WTC11 (cell line): ENCODE results near the gene FCRL5. TPM values are rescaled to one million over a fixed set of nuclear protein-coding genes. Genes with fewer than 3 reads are reported as not detected.

Experiments used
- ATAC-seq: fragments of 200-7000 bp; cut with Tn5 transposase; 2 replicates; pipeline ENCODE4 v1.10.0; 2021; ENCODE audit warnings: mild to moderate bottlenecking, moderate library complexity
- CTCF ChIA-PET: fragments of 300-600 bp; sonication (Branson Sonifier 250); formaldehyde crosslinking; loops from one replicate; lab custom pipeline; 2021; ENCODE audit warnings: antibody characterized with exemption; lab: Charles Lee
- POLR2A ChIA-PET: fragments of 350-600 bp; sonication (Branson Sonifier 250); formaldehyde crosslinking; loops from one replicate; lab custom pipeline; 2021; ENCODE audit warnings: antibody characterized with exemption; lab: Charles Lee
- DNase-seq: peaks from one replicate; pipeline ENCODE4 v3.0.0; 2021; ENCODE audit warnings: low spot score
- H3K27ac Mint-ChIP-seq: 2 replicates; pipeline ENCODE4 v1.8.0; 2021; ENCODE audit warnings: mixed read lengths
- H3K27me3 Mint-ChIP-seq: 2 replicates; pipeline ENCODE4 v1.8.0; 2021; ENCODE audit warnings: low read depth, mild to moderate bottlenecking, moderate library complexity, mixed read lengths
- H3K36me3 Mint-ChIP-seq: 2 replicates; pipeline ENCODE4 v1.8.0; 2021; ENCODE audit warnings: mixed read lengths
- H3K4me1 Mint-ChIP-seq: 2 replicates; pipeline ENCODE4 v1.8.0; 2022; ENCODE audit warnings: mixed read lengths
- H3K4me3 Mint-ChIP-seq: 2 replicates; pipeline ENCODE4 v1.8.0; 2021; ENCODE audit warnings: mild to moderate bottlenecking, moderate library complexity, mixed read lengths
- H3K9me3 Mint-ChIP-seq: 2 replicates; pipeline ENCODE4 v1.8.0; 2021; ENCODE audit warnings: mixed read lengths
- CREB1 ChIP-seq: sonication (generic); formaldehyde crosslinking; IDR thresholded peaks from 2 replicates; pipeline ENCODE4 v1.8.0; 2023; ENCODE audit warnings: mild to moderate bottlenecking, missing genetic modification reagents
- ESRRA ChIP-seq: sonication (generic); formaldehyde crosslinking; IDR thresholded peaks from 2 replicates; pipeline ENCODE4 v1.8.1; 2022; ENCODE audit warnings: mild to moderate bottlenecking, missing genetic modification reagents, borderline replicate concordance
- MYBL2 ChIP-seq: sonication (generic); formaldehyde crosslinking; IDR thresholded peaks from 2 replicates; pipeline ENCODE4 v1.8.1; 2023; ENCODE audit warnings: mild to moderate bottlenecking, moderate library complexity, missing genetic modification reagents
- RORB ChIP-seq: fragments of 250-450 bp; sonication (Bioruptor Pico); IDR thresholded peaks from 2 replicates; pipeline ENCODE4 v1.9.0; 2021; ENCODE audit warnings: mild to moderate bottlenecking
- SOX15 ChIP-seq: fragments of 250-450 bp; sonication (Bioruptor Pico); IDR thresholded peaks from 2 replicates; pipeline ENCODE4 v1.9.0; 2021; ENCODE audit warnings: mild to moderate bottlenecking
- SP1 ChIP-seq: sonication (generic); formaldehyde crosslinking; conservative IDR thresholded peaks from 2 replicates; pipeline ENCODE4 v1.8.1; 2022; ENCODE audit warnings: missing genetic modification reagents
- ZBTB43 ChIP-seq: sonication (generic); formaldehyde crosslinking; IDR thresholded peaks from 2 replicates; pipeline ENCODE4 v1.8.1; 2023; ENCODE audit warnings: mild to moderate bottlenecking, missing genetic modification reagents
- ZNF121 ChIP-seq: sonication (generic); formaldehyde crosslinking; IDR thresholded peaks from 2 replicates; pipeline ENCODE4 v1.8.0; 2023; ENCODE audit warnings: missing genetic modification reagents
- ZNF423 ChIP-seq: fragments of 250-450 bp; sonication (Bioruptor Pico); IDR thresholded peaks from 2 replicates; pipeline ENCODE4 v2.1.2; 2022; ENCODE audit warnings: mild to moderate bottlenecking, moderate library complexity
- ZNF425 ChIP-seq: fragments of 250-450 bp; sonication (Bioruptor Pico); conservative IDR thresholded peaks from 2 replicates; pipeline ENCODE4 v1.9.0; 2021; ENCODE audit warnings: mild to moderate bottlenecking
- ZNF671 ChIP-seq: fragments of 250-450 bp; sonication (Bioruptor Pico); IDR thresholded peaks from 2 replicates; pipeline ENCODE4 v1.8.0; 2021; ENCODE audit warnings: mild to moderate bottlenecking
- total RNA-seq: library from RNA; stranded (reverse); gene quantifications from 3 replicates; pipeline ENCODE4 v1.2.3, GENCODE V29; 2021
- TF ChIP-seq, protein P1 (sequence below): fragments of 250-450 bp; sonication (Bioruptor Pico); IDR thresholded peaks from 2 replicates; pipeline ENCODE4 v1.9.0; 2021; ENCODE audit warnings: mild to moderate bottlenecking, borderline replicate concordance
- TF ChIP-seq, protein P2 (sequence below): fragments of 200-600 bp; IDR thresholded peaks from 2 replicates; pipeline ENCODE4 v1.8.0; 2022; ENCODE audit warnings: antibody characterized with exemption

The FCRL5 gene
- total RNA-seq, 1 experiment from 2014 or later, result 0.70 TPM

GRCh38 chr1:157497987-157498735 is 54.2 kb downstream of the FCRL5 start:
- no peak overlapping the region for H3K4me3 Mint-ChIP-seq
- TF ChIP-seq SOX15 (CRISPR knock-in tag) (no peak), ZNF423 (no peak), RORB (CRISPR knock-in tag) (no peak), ZNF425 (CRISPR knock-in tag) (no peak), MYBL2 (CRISPR knock-in tag) (no peak), ZNF671 (no peak)
- TF ChIP-seq, protein P1, sequence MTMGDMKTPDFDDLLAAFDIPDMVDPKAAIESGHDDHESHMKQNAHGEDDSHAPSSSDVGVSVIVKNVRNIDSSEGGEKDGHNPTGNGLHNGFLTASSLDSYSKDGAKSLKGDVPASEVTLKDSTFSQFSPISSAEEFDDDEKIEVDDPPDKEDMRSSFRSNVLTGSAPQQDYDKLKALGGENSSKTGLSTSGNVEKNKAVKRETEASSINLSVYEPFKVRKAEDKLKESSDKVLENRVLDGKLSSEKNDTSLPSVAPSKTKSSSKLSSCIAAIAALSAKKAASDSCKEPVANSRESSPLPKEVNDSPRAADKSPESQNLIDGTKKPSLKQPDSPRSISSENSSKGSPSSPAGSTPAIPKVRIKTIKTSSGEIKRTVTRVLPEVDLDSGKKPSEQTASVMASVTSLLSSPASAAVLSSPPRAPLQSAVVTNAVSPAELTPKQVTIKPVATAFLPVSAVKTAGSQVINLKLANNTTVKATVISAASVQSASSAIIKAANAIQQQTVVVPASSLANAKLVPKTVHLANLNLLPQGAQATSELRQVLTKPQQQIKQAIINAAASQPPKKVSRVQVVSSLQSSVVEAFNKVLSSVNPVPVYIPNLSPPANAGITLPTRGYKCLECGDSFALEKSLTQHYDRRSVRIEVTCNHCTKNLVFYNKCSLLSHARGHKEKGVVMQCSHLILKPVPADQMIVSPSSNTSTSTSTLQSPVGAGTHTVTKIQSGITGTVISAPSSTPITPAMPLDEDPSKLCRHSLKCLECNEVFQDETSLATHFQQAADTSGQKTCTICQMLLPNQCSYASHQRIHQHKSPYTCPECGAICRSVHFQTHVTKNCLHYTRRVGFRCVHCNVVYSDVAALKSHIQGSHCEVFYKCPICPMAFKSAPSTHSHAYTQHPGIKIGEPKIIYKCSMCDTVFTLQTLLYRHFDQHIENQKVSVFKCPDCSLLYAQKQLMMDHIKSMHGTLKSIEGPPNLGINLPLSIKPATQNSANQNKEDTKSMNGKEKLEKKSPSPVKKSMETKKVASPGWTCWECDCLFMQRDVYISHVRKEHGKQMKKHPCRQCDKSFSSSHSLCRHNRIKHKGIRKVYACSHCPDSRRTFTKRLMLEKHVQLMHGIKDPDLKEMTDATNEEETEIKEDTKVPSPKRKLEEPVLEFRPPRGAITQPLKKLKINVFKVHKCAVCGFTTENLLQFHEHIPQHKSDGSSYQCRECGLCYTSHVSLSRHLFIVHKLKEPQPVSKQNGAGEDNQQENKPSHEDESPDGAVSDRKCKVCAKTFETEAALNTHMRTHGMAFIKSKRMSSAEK (CRISPR knock-in tag), result no peak
- DNase-seq (no peak), ATAC-seq (no peak)
- H3K27me3 Mint-ChIP-seq, result no peaks in the 10 kb centered on the region
- POLR2A ChIA-PET, result no interaction called here
- H3K27ac Mint-ChIP-seq, result no peak overlapping the region
- CTCF ChIA-PET, result no interaction called here
- peaks cover 3% of the 10 kb centered on the region; the same call in 1 of the 2 replicates for H3K36me3 Mint-ChIP-seq
- peaks cover 5% of the 10 kb centered on the region; the same call in 1 of the 2 replicates for H3K9me3 Mint-ChIP-seq
- H3K4me1 Mint-ChIP-seq, result peaks cover 14% of the 10 kb centered on the region

GRCh38 chr1:157497284-157497683 is 55.0 kb downstream of the FCRL5 start:
- CTCF ChIA-PET, result no interaction called here
- Mint-ChIP-seq H3K27ac (no peak overlapping the region), H3K36me3 (peaks cover 3% of the 10 kb centered on the region; the same call in 1 of the 2 replicates), H3K4me1 (peaks cover 14% of the 10 kb centered on the region), H3K27me3 (no peaks in the 10 kb centered on the region), H3K4me3 (no peak overlapping the region), H3K9me3 (peaks cover 2% of the 10 kb centered on the region; the same call in 1 of the 2 replicates)
- no peak for TF ChIP-seq ZNF121 (CRISPR knock-in tag)
- TF ChIP-seq MYBL2 (CRISPR knock-in tag), result no peak
- no peak for TF ChIP-seq ZBTB43
- POLR2A ChIA-PET, result no interaction called here
- no peak for ATAC-seq
- DNase-seq, result no peak

DNA sequence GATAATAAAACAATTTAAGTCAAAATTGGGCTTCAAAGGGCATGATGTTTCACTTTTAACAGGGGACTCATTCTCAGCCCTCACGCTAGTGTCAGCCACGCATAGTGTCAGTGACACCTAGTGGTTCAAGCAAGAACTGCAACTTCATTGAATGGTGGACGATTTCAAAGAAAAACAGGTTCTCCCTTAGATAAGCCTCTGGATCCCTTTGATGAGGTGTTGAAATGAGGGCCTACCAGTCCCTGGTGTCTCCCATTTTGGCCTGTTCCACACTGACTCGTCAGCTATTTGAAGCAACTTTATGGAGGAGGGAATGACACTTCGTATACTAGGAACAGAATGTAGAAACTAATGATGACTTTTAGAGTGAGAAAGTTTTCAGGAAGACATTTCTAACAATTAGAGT is 56.2 kb downstream of the FCRL5 start:
- Mint-ChIP-seq H3K4me1 (peaks cover 14% of the 10 kb centered on the region), H3K4me3 (no peak overlapping the region), H3K9me3 (no peaks in the 10 kb centered on the region), H3K27me3 (no peaks in the 10 kb centered on the region), H3K36me3 (peaks cover 3% of the 10 kb centered on the region; the same call in 1 of the 2 replicates), H3K27ac (no peak overlapping the region)
- POLR2A ChIA-PET, result no interaction called here
- ATAC-seq (peak; percentile 82), DNase-seq (peak; percentile 49)
- CTCF ChIA-PET, result interaction anchor here (1.3 to 2.5 kb wide), 5 partner anchors 10 to 452 kb away, joined by 5 to 21 read pairs (median 7); no protein-coding TSS in a partner anchor
- TF ChIP-seq SP1 (CRISPR knock-in tag) (no peak), ESRRA (CRISPR knock-in tag) (no peak), CREB1 (no peak)
- TF ChIP-seq, protein P2, sequence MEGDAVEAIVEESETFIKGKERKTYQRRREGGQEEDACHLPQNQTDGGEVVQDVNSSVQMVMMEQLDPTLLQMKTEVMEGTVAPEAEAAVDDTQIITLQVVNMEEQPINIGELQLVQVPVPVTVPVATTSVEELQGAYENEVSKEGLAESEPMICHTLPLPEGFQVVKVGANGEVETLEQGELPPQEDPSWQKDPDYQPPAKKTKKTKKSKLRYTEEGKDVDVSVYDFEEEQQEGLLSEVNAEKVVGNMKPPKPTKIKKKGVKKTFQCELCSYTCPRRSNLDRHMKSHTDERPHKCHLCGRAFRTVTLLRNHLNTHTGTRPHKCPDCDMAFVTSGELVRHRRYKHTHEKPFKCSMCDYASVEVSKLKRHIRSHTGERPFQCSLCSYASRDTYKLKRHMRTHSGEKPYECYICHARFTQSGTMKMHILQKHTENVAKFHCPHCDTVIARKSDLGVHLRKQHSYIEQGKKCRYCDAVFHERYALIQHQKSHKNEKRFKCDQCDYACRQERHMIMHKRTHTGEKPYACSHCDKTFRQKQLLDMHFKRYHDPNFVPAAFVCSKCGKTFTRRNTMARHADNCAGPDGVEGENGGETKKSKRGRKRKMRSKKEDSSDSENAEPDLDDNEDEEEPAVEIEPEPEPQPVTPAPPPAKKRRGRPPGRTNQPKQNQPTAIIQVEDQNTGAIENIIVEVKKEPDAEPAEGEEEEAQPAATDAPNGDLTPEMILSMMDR, result peak; percentile 90
